Cardiac muscle cell (in vitro differentiated cells and primary cell): ENCODE data around the gene FBP2. TPM values are rescaled to one million over a fixed set of nuclear protein-coding genes. Genes with fewer than 3 reads are reported as not detected.
A peak's percentile ranks its signal among the peaks of the same experiment; 100 is the strongest.

Experiments used
- DNase-seq, 2 donors: peaks; one replicate each; pipeline versions ENCODE4 v3.0.0 to v3.0.0-alpha.2; 2010 to 2017; ENCODE audit warnings: low read depth in 1 of 2, low spot score in 1 of 2
- H3K27ac ChIP-seq: fragments of 200-600 bp; sonication (generic); 2 replicates; pipeline ENCODE4 v1.5.1; 2016
- H3K27me3 ChIP-seq: fragments of 200-600 bp; sonication (generic); 2 replicates; pipeline ENCODE4 v1.6.0; 2016; ENCODE audit warnings: control low read depth
- H3K36me3 ChIP-seq: fragments of 200-600 bp; sonication (generic); 2 replicates; pipeline ENCODE4 v1.5.1; 2016; ENCODE audit warnings: control low read depth
- H3K4me1 ChIP-seq: fragments of 200-600 bp; sonication (generic); 2 replicates; pipeline ENCODE4 v1.8.1; 2017; ENCODE audit warnings: low read depth, mild to moderate bottlenecking, mixed run types
- H3K4me3 ChIP-seq: fragments of 200-600 bp; sonication (generic); 2 replicates; pipeline ENCODE4 v1.5.1; 2016; ENCODE audit warnings: mild to moderate bottlenecking
- H3K9me3 ChIP-seq: fragments of 200-600 bp; sonication (generic); 2 replicates; pipeline ENCODE4 v1.5.1; 2017; ENCODE audit warnings: low read depth, mild to moderate bottlenecking, control low read depth
- polyA plus RNA-seq: library from polyadenylated mRNA; unstranded; fragments of >200 nt; fragmentation: Nextera tagmentation; extraction: Ambion mirVana; gene quantifications from 2 replicates; pipeline ENCODE4 v1.2.1, GENCODE V29; 2016
- total RNA-seq: library from RNA; depleted of rRNA; stranded (reverse); fragments of >200 nt; gene quantifications from 2 replicates; pipeline ENCODE4 v1.2.3, GENCODE V29; 2016
- TF ChIP-seq, protein P1 (sequence below): IDR thresholded peaks from 2 replicates; pipeline ENCODE4 v1.5.1; 2012; ENCODE audit warnings: low read depth, mild to moderate bottlenecking, low read length

FBP2 gene
- total and polyA plus RNA-seq, 2 experiments from 2014 or later: 0.32 TPM; not detected in 1

DNA sequence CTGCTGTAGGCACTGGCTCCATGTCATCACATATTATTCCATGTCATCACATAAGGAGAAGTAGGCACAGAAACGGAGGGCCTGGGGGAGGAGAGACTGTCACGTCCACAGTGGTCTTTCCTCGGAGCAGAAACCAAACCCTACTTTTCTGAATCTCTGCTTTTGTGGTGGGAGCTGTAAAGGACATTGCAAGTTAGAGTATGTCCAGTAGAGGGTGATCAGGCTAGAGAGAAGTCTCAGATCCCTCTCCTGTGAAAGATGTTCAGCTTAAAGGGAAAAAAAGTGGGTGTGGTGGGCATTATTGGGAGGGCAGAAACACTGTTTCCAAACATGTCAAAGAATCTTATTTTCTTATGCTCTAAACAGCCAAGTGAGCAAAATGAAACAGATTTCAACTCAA lies 19.4 kb upstream of the FBP2 start:
- TF ChIP-seq, protein P1, sequence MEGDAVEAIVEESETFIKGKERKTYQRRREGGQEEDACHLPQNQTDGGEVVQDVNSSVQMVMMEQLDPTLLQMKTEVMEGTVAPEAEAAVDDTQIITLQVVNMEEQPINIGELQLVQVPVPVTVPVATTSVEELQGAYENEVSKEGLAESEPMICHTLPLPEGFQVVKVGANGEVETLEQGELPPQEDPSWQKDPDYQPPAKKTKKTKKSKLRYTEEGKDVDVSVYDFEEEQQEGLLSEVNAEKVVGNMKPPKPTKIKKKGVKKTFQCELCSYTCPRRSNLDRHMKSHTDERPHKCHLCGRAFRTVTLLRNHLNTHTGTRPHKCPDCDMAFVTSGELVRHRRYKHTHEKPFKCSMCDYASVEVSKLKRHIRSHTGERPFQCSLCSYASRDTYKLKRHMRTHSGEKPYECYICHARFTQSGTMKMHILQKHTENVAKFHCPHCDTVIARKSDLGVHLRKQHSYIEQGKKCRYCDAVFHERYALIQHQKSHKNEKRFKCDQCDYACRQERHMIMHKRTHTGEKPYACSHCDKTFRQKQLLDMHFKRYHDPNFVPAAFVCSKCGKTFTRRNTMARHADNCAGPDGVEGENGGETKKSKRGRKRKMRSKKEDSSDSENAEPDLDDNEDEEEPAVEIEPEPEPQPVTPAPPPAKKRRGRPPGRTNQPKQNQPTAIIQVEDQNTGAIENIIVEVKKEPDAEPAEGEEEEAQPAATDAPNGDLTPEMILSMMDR: peak; percentile 20
- H3K4me1 ChIP-seq: peaks cover 9% of the 10 kb centered on the region
- H3K4me3 ChIP-seq: no peak overlapping the region
- DNase-seq: no peak
- H3K36me3 ChIP-seq: no peaks in the 10 kb centered on the region
- H3K27ac ChIP-seq: no peak overlapping the region
- H3K9me3 ChIP-seq: no peaks in the 10 kb centered on the region
- H3K27me3 ChIP-seq: no peaks in the 10 kb centered on the region

DNA sequence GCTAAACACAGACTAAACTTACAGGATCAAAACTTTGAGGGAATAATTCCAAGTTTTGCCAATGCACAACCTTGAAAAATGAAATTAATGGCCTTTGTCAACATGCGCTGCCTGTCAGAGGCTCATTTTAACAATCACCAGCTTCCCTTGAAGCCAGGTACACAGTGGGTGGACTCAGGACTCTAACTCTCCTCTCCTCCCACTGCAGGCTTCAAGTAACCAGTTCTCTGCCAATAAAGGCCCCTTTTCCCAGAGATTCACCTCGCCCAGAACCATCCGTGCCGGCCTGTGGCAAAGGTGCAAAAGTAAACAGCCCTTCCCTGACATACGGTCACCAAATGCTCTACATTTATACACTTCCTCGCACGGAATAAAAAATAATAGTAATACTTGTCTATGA lies 18.4 kb upstream of the FBP2 start:
- H3K4me3 ChIP-seq: no peak overlapping the region
- TF ChIP-seq, protein P1: no peak
- no peak for DNase-seq

DNA sequence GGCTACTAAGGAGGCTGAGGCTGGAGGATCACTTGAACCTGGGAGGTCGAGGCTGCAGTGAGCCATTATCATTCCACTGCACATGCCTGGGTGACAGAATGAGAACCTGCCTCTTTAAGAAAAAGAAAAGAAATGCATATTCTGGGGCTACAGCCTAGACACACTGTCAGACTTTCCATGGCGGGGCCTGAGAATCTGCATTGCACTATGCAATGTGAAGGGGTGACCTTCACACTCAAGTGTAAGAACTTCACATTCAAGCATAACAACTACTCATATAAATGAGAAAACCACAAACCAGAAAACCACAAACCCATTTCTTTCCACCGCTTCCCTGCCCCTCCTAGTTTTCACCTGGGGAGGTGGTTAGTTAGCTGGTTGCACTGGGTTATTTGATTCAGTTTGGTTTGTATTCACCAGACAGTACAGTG lies 18.0 kb upstream of the FBP2 start:
- Histone ChIP-seq H3K4me3 (no peak overlapping the region), H3K4me1 (peaks cover 16% of the 10 kb centered on the region), H3K27me3 (no peaks in the 10 kb centered on the region), H3K27ac (no peak overlapping the region), H3K36me3 (no peaks in the 10 kb centered on the region), H3K9me3 (no peaks in the 10 kb centered on the region)
- DNase-seq: no peak
- TF ChIP-seq, protein P1: no peak

More for the DNA sequence above, 18.4 kb upstream of the FBP2 start:
- Histone ChIP-seq H3K4me1 (peaks cover 16% of the 10 kb centered on the region), H3K36me3 (no peaks in the 10 kb centered on the region), H3K9me3 (no peaks in the 10 kb centered on the region), H3K27ac (no peak overlapping the region), H3K27me3 (no peaks in the 10 kb centered on the region)

DNA sequence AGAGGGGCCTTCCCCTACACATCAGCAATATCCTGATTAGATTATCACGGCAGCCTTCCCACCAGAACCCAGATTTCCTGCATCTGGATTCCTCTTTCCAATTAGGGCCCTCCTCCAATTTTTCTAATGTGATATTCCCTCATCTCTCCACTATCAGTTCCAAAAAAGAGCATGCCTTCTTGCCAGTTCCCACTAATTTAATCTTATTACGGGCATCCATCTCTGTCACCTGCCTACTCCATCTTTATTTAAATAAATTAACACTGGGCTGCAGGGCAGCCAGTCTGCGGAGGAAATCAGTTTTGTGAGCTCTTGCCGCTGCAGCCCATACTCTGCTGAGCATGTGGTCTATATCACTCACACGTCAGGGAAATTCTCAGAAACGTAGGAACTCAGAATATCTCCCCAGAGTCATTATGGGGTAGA lies 16.6 kb upstream of the FBP2 start:
- no peak overlapping the region for H3K4me3 ChIP-seq
- H3K36me3 ChIP-seq: no peaks in the 10 kb centered on the region
- H3K9me3 ChIP-seq: no peaks in the 10 kb centered on the region
- TF ChIP-seq, protein P1: no peak
- peaks cover 20% of the 10 kb centered on the region for H3K4me1 ChIP-seq
- no peak overlapping the region for H3K27ac ChIP-seq
- peak; percentile 32 to 36 for DNase-seq
- H3K27me3 ChIP-seq: no peaks in the 10 kb centered on the region

DNA sequence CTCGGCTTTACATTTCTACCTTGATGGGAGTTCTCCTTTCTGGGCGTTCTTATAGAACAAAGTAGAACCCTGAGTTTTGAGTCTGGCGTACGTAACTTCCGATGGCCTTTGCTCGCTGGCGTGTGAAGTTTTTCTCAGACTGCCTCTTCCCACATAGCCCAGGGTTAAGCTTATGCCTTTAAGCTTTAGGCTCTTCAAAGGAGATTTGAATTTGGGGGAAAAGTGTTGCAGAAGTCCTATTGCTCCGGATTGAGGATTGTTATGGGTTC lies 13.7 kb upstream of the FBP2 start:
- Histone ChIP-seq H3K27ac (no peak overlapping the region), H3K4me1 (peaks cover 25% of the 10 kb centered on the region), H3K9me3 (no peaks in the 10 kb centered on the region), H3K27me3 (no peaks in the 10 kb centered on the region), H3K4me3 (no peak overlapping the region), H3K36me3 (no peaks in the 10 kb centered on the region)
- TF ChIP-seq, protein P1: no peak
- no peak for DNase-seq
